Smooth muscle cell (in vitro differentiated cells): ENCODE measurements around the gene ICOSLG. TPM values are rescaled to one million over a fixed set of nuclear protein-coding genes. Genes with fewer than 3 reads are reported as not detected.

ENCODE experiments used
- DNase-seq: peaks from one replicate; lab custom pipeline; 2025; ENCODE audit not compliant: unreplicated experiment; lab: John Stamatoyannopoulos, UW
- H2AFZ ChIP-seq: fragments of 200-600 bp; sonication (generic); 2 replicates; pipeline ENCODE4 v1.6.0; 2016; ENCODE audit warnings: antibody characterized with exemption, low read depth, mild to moderate bottlenecking
- H3F3A ChIP-seq: fragments of 200-600 bp; sonication (generic); 2 replicates; pipeline ENCODE4 v1.6.0; 2017; ENCODE audit warnings: antibody characterized with exemption, low read depth
- H3K27ac ChIP-seq: fragments of 200-600 bp; sonication (generic); 2 replicates; pipeline ENCODE4 v1.5.1; 2016; ENCODE audit warnings: low read depth, mild to moderate bottlenecking
- H3K27me3 ChIP-seq: fragments of 200-600 bp; sonication (generic); 2 replicates; pipeline ENCODE4 v1.6.1; 2016; ENCODE audit warnings: low read depth, mild to moderate bottlenecking
- H3K36me3 ChIP-seq: fragments of 200-600 bp; sonication (generic); 2 replicates; pipeline ENCODE4 v1.5.1; 2016; ENCODE audit warnings: low read depth
- H3K4me1 ChIP-seq: fragments of 200-600 bp; sonication (generic); 2 replicates; pipeline ENCODE4 v1.5.1; 2016; ENCODE audit warnings: low read depth
- H3K4me2 ChIP-seq: fragments of 200-600 bp; sonication (generic); 2 replicates; pipeline ENCODE4 v1.6.0; 2016; ENCODE audit warnings: mild to moderate bottlenecking
- H3K4me3 ChIP-seq: fragments of 200-600 bp; sonication (generic); 2 replicates; pipeline ENCODE4 v1.5.1; 2016; ENCODE audit warnings: mild to moderate bottlenecking
- H3K79me2 ChIP-seq: fragments of 200-600 bp; sonication (generic); 2 replicates; pipeline ENCODE4 v1.6.0; 2016; ENCODE audit warnings: low read depth, mild to moderate bottlenecking
- H3K9ac ChIP-seq: fragments of 200-600 bp; sonication (generic); 2 replicates; pipeline ENCODE4 v1.6.0; 2016; ENCODE audit warnings: low read depth
- H3K9me3 ChIP-seq: fragments of 200-600 bp; sonication (generic); replicated peaks from 2 replicates; pipeline ENCODE4 v1.5.1; 2016; ENCODE audit warnings: low read depth
- H4K20me1 ChIP-seq: fragments of 200-600 bp; sonication (generic); 2 replicates; pipeline ENCODE4 v1.6.0; 2016; ENCODE audit warnings: low read depth
- WGBS: methylation state at CpG from one replicate; pipeline ENCODE4 v1.1.7; 2016; ENCODE audit warnings: low lambda C conversion rate; 5-methylcytosine and 5-hydroxymethylcytosine counted together
- polyA plus RNA-seq: library from polyadenylated mRNA; unstranded; fragments of >200 nt; fragmentation: Nextera tagmentation; extraction: Ambion mirVana; gene quantifications from 2 replicates; pipeline ENCODE4 v1.2.1, GENCODE V29; 2016
- total RNA-seq: library from RNA; depleted of rRNA; stranded (reverse); fragments of >200 nt; gene quantifications from 2 replicates; pipeline ENCODE4 v1.2.3, GENCODE V29; 2014
- TF ChIP-seq, protein P1 (sequence below): fragments of 200-600 bp; sonication (generic); IDR thresholded peaks from 2 replicates; pipeline ENCODE4 v1.5.1; 2017; ENCODE audit warnings: borderline replicate concordance, mild to moderate bottlenecking, antibody characterized with exemption; ENCODE audit not compliant: insufficient read depth, poor library complexity, severe bottlenecking

ICOSLG gene
- total and polyA plus RNA-seq, 2 experiments from 2014 or later = 1.0 to 1.3 TPM

DNA sequence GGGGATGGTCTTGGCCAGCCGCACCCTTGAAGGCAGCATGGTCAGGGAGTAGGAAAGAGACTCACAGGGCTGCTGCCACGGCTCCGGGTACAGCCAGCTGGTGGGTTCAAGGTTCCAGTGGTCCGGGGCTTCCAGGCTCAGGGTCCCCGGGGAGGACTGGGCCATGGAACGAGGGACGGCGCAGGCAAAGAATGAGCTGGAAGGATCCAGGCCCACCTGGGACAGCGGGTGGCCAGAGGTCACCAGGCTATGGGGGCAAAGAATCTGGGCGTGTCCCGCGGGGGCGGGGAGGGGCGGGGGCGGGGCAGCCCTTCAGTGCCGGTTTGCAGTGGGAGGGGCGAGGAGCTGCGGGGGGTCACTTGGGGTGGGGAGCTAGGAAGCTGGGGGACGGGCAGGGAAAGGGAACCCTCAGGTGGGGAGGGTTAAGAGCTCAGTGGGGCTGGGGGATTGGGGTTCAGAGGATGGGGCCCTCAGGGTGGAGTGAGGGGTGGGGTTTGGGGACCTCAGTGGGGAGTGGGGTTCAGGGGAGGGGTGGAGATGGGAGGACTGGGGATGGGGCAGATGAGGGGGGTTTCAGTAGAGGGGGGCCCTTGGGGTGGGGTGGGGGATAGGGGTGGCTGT lies 21.0 kb upstream of the ICOSLG start, which contains the start of gene DNMT3L:
Gene DNMT3L, minus strand, starts transcription at position 223 of the 621 bp plus-strand sequence. CDS start 638 bp downstream, outside the sequence.
- Histone ChIP-seq H3K27me3 (no peaks in the 10 kb centered on the region), H3K9ac (no peak within 1 kb of the TSS), H3K79me2 (no peaks in the 10 kb centered on the region), H3K36me3 (no peaks in the 10 kb centered on the region), H4K20me1 (no peaks in the 10 kb centered on the region), H3K27ac (no peak within 1 kb of the TSS), H2AFZ (no peak within 1 kb of the TSS), H3K4me2 (no peak within 1 kb of the TSS), H3K4me3 (no peak within 1 kb of the TSS), H3F3A (no peaks in the 10 kb centered on the region), H3K4me1 (peaks cover 8% of the 10 kb centered on the region), H3K9me3 (no peaks in the 10 kb centered on the region)
- TF ChIP-seq, protein P1, sequence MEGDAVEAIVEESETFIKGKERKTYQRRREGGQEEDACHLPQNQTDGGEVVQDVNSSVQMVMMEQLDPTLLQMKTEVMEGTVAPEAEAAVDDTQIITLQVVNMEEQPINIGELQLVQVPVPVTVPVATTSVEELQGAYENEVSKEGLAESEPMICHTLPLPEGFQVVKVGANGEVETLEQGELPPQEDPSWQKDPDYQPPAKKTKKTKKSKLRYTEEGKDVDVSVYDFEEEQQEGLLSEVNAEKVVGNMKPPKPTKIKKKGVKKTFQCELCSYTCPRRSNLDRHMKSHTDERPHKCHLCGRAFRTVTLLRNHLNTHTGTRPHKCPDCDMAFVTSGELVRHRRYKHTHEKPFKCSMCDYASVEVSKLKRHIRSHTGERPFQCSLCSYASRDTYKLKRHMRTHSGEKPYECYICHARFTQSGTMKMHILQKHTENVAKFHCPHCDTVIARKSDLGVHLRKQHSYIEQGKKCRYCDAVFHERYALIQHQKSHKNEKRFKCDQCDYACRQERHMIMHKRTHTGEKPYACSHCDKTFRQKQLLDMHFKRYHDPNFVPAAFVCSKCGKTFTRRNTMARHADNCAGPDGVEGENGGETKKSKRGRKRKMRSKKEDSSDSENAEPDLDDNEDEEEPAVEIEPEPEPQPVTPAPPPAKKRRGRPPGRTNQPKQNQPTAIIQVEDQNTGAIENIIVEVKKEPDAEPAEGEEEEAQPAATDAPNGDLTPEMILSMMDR = no peak
- no peak for DNase-seq
- WGBS = 89% methylated on average over 7 of the region's 19 CpGs

DNA sequence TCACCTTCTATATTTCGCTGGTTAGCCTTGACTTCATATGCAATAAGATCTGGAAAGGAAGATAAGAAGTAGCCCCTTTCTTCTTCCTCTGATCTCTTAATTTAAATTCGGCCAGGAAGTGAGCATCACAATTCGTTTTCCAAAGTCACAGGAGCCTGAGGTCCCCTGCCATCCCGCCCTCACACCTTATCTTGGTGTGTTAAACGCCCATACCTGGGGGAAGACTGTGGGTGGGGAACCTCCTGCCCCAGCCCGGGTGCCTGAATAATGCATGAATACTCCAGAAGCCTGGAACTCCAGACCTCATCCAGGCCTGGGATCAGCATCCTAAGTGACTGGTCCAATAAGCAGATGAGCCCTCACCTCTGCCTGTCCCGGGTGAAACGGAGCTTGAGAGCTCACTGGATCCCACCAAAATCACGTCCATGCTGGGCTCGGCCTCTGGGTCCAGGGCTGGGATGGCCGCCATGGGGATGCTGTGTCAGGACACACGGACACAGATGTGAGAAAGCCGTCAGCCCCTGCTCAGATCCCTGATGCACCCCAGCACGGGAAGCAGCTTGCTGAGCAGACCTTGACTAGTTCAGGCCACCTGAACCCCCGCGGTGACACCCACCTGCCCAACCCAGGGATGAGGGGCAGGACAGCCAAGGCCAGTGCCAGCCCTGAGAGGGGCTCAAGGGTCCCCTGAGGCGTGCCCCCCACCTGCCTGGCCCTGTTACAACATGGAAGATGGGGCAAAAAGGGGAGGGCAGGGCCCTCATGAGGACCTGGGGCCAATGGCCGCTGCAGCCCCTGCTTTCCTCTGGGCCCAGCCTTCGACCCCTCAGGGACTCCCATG lies 20.3 kb upstream of the ICOSLG start:
- no peak overlapping the region for H2AFZ ChIP-seq
- no peak overlapping the region for H3K4me3 ChIP-seq
- no peaks in the 10 kb centered on the region for H3K36me3 ChIP-seq
- DNase-seq = no peak
- no peak overlapping the region for H3K4me2 ChIP-seq
- no peaks in the 10 kb centered on the region for H3K79me2 ChIP-seq
- H4K20me1 ChIP-seq = no peaks in the 10 kb centered on the region
- H3K9ac ChIP-seq = no peak overlapping the region
- H3K9me3 ChIP-seq = no peaks in the 10 kb centered on the region
- H3K4me1 ChIP-seq = peaks cover 8% of the 10 kb centered on the region
- H3K27ac ChIP-seq = no peak overlapping the region
- 82% methylated on average over 18 of the region's 19 CpGs for WGBS
- TF ChIP-seq, protein P1 = no peak
- H3F3A ChIP-seq = no peaks in the 10 kb centered on the region
- H3K27me3 ChIP-seq = no peaks in the 10 kb centered on the region

DNA sequence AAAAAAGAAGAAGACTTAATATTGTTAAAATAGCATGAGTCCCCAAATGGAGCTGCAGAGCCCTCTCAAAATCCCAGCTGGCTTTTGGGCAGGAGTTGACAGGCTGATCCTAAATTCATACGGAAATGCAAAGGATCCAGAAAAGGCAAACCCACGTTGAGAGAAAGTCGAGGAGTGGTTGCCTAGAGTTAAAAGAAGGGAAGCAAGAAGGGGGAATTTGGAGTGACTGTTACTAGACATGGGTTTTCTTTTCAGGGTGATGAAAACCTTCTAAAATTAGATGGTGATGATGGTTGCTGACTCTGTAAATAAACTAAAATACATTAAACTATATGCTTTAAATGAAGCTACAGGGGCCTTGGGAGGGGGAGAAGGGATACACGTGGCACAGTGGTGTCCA lies 19.3 kb upstream of the ICOSLG start:
- no peak overlapping the region for H2AFZ ChIP-seq
- no peak for DNase-seq
- 67% methylated on average over 4 of the region's 4 CpGs for WGBS
- no peaks in the 10 kb centered on the region for H3K36me3 ChIP-seq
- H4K20me1 ChIP-seq = no peaks in the 10 kb centered on the region
- H3K9ac ChIP-seq = no peak overlapping the region
- no peaks in the 10 kb centered on the region for H3K27me3 ChIP-seq
- peaks cover 8% of the 10 kb centered on the region for H3K4me1 ChIP-seq
- no peak overlapping the region for H3K4me2 ChIP-seq
- no peaks in the 10 kb centered on the region for H3K9me3 ChIP-seq
- H3K79me2 ChIP-seq = no peaks in the 10 kb centered on the region
- no peak overlapping the region for H3K4me3 ChIP-seq
- no peak overlapping the region for H3K27ac ChIP-seq
- H3F3A ChIP-seq = no peaks in the 10 kb centered on the region
- TF ChIP-seq, protein P1 = no peak
